Muscle of back (tissue), 13 donors: ENCODE measurements around the gene EDN1. TPM values are rescaled to one million over a fixed set of nuclear protein-coding genes. Genes with fewer than 3 reads are reported as not detected.

Source experiments
- DNase-seq, 3 donors: peaks; one replicate each; pipeline versions ENCODE4 v3.0.0 to v3.0.0-alpha.2; 2013
- long read RNA-seq, 9 donors: transcript quantifications; one replicate each; lab custom pipeline, GENCODE V29; 2026
- polyA plus RNA-seq, 10 donors: library from polyadenylated mRNA; unstranded; fragments of 120-200 nt; gene quantifications; one replicate each; pipeline ENCODE4 v1.2.1, GENCODE V29; 2013; ENCODE audit not compliant: insufficient read length in 10 of 10

EDN1 gene
- 1 to 10 TPM; 2.7 to 4.8 (median 3.1) TPM for polyA plus RNA-seq
- long read RNA-seq, donor 1, partial matches to known transcripts = 0 of 1 reads
- long read RNA-seq, donor 1, other reads (novel, unspliced or antisense) = 0 of 1 reads
- long read RNA-seq, donor 2 = 0 reads
- long read RNA-seq, donor 3 = 0 reads
- long read RNA-seq, donor 4 = 0 reads
- long read RNA-seq, donor 5 = 0 reads
- long read RNA-seq, donor 6 = 0 reads
- long read RNA-seq, donor 7 = 0 reads
- long read RNA-seq, donor 8, partial matches to known transcripts = 0 of 3 reads
- long read RNA-seq, donor 8, other reads (novel, unspliced or antisense) = 0 of 3 reads
- long read RNA-seq, donor 9, partial matches to known transcripts = 0 of 1 reads
- long read RNA-seq, donor 9, other reads (novel, unspliced or antisense) = 0 of 1 reads

DNA sequence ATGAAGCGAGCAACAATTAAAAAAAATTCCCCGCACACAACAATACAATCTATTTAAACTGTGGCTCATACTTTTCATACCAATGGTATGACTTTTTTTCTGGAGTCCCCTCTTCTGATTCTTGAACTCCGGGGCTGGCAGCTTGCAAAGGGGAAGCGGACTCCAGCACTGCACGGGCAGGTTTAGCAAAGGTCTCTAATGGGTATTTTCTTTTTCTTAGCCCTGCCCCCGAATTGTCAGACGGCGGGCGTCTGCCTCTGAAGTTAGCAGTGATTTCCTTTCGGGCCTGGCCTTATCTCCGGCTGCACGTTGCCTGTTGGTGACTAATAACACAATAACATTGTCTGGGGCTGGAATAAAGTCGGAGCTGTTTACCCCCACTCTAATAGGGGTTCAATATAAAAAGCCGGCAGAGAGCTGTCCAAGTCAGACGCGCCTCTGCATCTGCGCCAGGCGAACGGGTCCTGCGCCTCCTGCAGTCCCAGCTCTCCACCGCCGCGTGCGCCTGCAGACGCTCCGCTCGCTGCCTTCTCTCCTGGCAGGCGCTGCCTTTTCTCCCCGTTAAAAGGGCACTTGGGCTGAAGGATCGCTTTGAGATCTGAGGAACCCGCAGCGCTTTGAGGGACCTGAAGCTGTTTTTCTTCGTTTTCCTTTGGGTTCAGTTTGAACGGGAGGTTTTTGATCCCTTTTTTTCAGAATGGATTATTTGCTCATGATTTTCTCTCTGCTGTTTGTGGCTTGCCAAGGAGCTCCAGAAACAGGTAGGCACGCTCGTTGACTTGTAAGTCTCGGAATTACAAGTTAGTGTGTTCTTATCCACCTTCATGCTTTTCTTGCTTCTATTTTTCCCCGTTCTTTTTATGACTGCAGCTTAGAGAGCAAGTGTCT is at the start of gene EDN1:
Gene EDN1, plus strand, starts transcription at position 429 of the 888 bp plus-strand sequence. Its CDS starts 269 bp downstream, at position 698.
- peak; percentile 70 to 86 (median 75) for DNase-seq

- no peak for DNase-seq
These were observed 48.5 kb upstream of the EDN1 start for GRCh38 chr6:12241493-12242175.

DNA sequence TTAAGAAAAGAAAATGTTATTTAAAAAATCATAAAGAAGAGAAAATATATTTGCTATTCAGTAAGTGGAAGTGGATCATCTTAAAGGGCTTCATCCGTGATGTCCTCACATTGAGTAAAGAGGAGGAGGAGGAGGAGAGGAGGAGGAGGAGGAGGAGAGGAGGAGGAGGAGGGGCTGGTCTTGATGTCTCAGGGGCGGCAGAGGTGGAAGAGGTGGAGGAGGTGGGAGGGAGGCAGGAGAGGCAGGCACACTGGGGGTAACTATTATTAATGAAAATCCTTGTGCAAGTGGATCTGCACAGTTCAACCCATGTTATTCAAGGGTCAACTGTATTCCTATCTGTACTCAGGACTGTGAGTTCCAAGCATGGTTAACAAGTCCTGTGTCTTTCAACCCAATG is 47.0 kb upstream of the EDN1 start:
- DNase-seq = no peak

GRCh38 chr6:12245360-12245759 is 44.8 kb upstream of the EDN1 start:
- no peak for DNase-seq

- DNase-seq = no peak
These were observed 44.1 kb upstream of the EDN1 start for GRCh38 chr6:12245763-12246718.

GRCh38 chr6:12246900-12247299 is 43.3 kb upstream of the EDN1 start:
- no peak for DNase-seq

DNA sequence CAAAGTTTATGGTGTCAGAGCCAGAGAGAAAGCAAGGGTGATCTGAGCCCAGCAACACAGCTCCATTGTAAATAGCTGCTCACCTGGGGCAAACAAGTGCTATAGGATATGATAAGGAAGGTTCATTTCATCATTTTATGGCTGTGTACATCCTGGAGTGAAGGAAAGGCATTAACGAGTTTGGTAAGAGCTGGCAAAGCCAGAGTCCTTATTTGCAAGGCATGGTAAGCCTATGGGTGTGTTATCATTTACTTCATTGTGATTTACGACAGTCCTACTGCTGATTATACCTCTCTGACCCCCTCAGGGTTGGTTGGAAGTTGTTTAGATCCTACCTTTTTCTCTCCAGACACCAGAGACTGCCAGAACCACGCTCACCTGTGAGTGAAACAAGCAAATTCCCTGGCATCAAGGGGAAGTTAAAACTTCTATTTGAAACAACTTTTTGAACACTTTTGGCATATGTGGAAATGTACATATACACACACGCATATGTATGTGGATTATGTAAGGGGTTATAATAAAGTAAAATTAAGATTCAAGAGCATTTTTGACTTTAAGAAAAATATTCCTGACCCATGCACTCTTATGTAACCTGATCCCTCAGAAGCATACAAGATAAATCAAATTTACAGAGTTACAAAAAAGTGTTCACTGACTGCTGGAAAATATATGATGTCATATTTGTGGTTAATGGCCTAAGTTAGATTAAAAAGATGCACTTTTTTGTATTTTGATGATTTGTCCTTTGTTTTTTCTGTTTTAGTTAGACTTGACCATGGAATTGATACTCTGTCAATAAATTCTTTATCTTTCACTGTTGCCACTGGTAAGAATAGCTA is 40.4 kb upstream of the EDN1 start:
- DNase-seq = no peak

DNA sequence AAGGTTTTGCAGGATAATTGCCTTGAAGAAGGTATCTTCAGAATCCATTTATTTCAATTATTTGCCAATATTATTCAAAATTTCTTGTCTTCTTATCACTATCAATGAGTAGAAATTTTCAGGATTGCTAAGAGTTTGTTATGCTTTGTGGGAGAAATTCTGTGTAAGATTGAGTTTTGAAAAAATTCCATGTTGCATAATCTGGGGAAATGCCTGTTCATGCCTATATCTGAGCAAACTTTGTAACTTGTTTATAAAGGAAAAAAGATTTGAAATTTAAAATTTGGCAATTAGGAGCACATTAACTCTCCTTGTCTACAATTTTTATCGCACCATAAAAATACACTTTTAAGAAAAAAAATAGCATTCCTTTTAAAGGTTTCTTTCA is 39.8 kb upstream of the EDN1 start:
- DNase-seq = no peak

GRCh38 chr6:12254210-12254609 is 36.0 kb upstream of the EDN1 start:
- DNase-seq = no peak

DNA sequence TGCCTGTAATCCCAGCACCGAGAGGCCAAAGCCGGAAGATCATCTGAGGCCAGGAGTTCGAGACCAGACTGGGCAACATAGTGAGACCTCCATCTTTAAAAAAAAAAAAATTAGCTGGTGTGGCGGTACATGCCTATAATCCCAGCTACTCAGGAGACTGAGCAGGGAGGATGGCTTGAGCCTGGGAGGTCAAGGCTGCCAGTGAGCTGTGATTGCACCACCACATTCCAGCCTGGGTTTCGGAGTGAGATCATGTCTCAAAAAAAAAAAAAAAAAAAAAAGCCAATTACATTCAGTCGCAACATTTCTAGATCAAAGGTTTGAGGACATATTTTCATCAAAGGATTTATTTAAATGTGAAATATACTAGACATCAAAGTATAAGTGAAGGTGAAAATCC is 32.0 kb upstream of the EDN1 start:
- DNase-seq = no peak

GRCh38 chr6:12258591-12259075 is 31.5 kb upstream of the EDN1 start:
- DNase-seq = no peak

- no peak for DNase-seq
These were observed 29.6 kb upstream of the EDN1 start for GRCh38 chr6:12260458-12261093.

DNA sequence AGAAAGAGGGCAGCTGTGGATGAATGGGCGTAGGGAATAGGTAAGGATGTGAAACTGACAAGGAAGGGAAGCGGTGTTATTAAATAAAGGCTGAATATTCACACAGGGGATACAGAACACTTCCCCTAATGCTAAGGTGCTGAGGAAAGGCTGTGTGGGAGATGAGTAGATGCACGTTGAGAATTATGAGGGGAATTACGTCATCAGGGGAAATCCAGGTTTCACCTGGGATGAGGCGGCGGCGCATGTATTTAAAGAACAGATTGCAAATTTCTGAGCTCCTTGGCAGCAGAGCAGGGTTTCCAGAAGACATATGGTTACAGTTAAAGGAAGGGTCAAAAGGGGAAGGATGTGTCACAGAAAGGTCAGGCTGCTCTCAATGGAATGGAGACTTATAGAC is 28.7 kb upstream of the EDN1 start:
- no peak for DNase-seq

DNA sequence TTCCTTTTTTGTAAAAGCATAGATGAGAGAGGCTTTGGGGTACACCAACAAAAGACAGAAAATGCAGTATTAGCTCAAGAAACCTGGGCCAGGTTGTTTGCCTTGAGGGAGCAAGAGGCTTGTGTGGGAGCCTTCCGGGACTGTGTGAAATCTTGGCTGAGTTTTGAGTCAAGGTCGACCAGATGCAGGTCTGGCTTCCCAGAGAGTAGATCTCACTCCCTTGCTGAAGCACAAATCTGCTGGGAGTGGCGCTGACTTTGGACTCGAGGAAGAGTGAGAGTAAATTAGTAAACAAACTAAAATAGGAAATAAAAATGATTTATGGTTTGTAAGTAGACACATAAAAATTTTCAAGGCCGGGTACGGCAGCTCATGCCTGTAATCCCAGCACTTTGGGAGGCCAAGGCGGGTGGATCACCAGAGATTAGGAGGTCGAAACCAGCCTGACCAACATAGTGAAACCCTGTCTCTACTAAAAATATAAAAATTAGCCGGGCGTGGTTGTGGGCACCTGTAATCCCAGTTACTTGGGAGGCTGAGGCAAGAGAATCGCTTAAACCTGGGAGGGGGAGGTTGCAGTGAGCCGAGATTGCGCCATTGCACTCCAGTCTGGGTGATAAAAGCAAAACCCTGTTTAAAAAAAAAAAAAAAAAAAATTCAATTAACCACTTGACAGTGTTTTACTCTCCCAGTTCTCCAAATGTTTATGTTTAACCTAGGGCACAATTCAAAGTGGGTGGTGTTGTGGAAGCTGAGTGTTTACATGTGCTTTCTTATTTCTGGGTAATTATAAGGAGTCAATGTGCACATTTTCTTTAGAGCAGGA is 27.7 kb upstream of the EDN1 start:
- no peak for DNase-seq

DNA sequence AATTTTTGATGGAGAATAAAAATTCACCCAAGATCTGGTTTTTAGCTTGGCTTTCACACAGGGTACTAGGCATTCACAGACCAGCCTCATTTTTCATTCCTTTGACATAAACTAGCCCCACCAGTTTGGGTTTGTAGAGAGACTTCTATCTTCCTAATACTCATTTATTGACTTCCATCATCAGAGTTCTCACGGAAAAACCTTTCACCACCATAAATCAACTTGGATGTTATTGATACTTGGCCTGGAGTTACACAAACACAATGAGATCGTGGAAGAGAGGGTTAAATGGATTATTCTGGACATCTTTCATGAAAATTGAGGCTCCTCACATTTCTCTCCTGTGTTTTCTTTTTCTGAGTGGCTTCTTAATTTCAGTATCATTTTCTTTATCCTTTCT is 26.8 kb upstream of the EDN1 start:
- no peak for DNase-seq

DNA sequence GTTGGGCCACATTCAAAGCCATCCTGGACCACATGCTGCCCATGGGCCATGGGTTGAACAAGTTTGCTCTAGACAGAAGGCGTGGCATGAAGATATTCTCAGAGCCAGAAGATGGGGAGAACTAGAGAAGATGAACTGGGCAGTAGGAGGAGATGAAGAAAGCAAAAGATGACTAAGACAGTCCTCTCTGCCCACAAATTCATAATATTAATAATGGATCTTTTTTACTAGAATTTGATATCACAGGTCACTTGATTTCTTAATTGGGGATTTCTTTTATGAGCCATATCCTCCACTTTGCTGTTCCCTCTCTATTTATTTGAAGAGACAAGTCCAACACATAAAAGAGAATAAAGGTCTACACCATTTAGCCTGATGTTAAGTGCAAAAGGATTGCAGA is 25.5 kb upstream of the EDN1 start:
- DNase-seq = no peak

GRCh38 chr6:12265296-12265695 is 24.9 kb upstream of the EDN1 start:
- DNase-seq = no peak

DNA sequence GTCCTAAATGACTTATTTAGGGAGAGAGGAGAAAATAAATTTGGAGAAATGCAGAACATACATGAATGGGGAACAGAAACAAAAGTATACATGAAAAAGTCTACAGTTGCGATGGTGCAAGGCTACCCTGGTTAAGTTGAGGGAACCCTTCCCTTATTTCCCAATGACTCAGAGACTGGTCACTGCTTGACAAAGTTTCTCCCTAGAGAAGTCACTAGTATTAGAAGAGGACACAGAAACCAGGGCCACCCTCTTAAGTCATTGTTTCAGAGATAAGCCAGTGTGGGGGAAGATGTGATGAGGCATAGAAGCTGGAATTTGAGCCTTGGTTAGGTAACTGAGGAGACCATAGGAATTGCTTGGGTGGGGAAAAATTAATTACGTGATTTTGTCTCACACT is 24.4 kb upstream of the EDN1 start:
- DNase-seq = peak in 1 of 3 donors; percentile 36

DNA sequence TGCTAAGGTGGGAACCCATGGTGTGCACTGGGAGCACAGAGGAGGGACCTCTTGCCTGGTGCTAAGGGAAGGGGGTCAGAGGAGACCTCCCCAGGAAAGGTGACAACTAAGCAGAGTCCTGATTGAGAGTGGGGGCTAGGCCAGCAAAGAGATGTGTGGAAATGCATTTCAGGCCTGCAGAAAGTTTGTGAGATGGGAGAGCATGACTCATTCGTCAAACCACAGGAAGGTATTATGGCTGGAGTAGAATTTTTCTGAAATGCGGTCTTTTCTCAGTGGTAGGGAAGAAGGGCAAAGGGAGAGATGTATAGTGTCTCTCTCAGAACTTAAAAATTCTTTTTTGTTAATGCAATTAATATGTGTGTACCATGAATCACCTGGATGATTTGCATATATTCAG is 23.6 kb upstream of the EDN1 start:
- peak in 1 of 3 donors; percentile 74 for DNase-seq
